Psoas muscle (tissue), 8 donors: Measurements from ENCODE around the gene NOM1. TPM values are rescaled to one million over a fixed set of nuclear protein-coding genes. Genes with fewer than 3 reads are reported as not detected.

Experiments used
- ATAC-seq, 4 donors: fragments of 200-7000 bp; cut with Tn5 transposase; one replicate each; pipeline ENCODE4 v1.9.1; 2020; ENCODE audit warnings: moderate library complexity in 3 of 4, mild to moderate bottlenecking in 2 of 4
- DNase-seq, 2 donors: peaks; one replicate each; pipeline ENCODE4 v3.0.0-alpha.2; 2020
- H3K27ac ChIP-seq: fragments of 200-600 bp; one replicate; pipeline ENCODE4 v1.8.0; 2022
- H3K27me3 ChIP-seq, 3 donors: fragments of 200-600 bp in 1 of 3; one replicate each; pipeline versions ENCODE4 v1.6.1 to v1.8.0; 2013 to 2022; ENCODE audit warnings: low read length in 2 of 3, mild to moderate bottlenecking in 2 of 3, moderate library complexity in 1 of 3; ENCODE audit not compliant: insufficient read depth in 3 of 3
- H3K36me3 ChIP-seq, 2 donors: fragments of 200-600 bp in 1 of 2; one replicate each; pipeline versions ENCODE4 v1.6.1 to v1.8.0; 2013 to 2022; ENCODE audit warnings: low read depth in 1 of 2, mild to moderate bottlenecking in 1 of 2, moderate library complexity in 1 of 2; ENCODE audit not compliant: insufficient read depth in 1 of 2
- H3K4me1 ChIP-seq: fragments of 200-600 bp; one replicate; pipeline ENCODE4 v1.8.0; 2022
- H3K4me3 ChIP-seq: fragments of 200-600 bp; one replicate; pipeline ENCODE4 v1.8.0; 2022; ENCODE audit warnings: mild to moderate bottlenecking
- H3K9me3 ChIP-seq: fragments of 200-600 bp; one replicate; pipeline ENCODE4 v1.8.0; 2022
- CTCF ChIP-seq: fragments of 200-600 bp; IDR thresholded peaks from one replicate; pipeline ENCODE4 v1.8.0; 2022; ENCODE audit warnings: antibody characterized with exemption
- WGBS, 3 donors: extraction: QIAGEN DNeasy Blood & Tissue Kit; methylation state at CpG; one replicate each; pipeline versions ENCODE4 v1.1.6 to v1.1.7; 2013; 5-methylcytosine and 5-hydroxymethylcytosine counted together
- intact Hi-C, 2 donors: fragments of 100-400 bp; cut with DNase I; formaldehyde crosslinking; loops; one replicate each; pipeline versions ENCODE4 v1.11.0 to v1.14.2; 2022
- polyA plus RNA-seq, 3 donors: library from polyadenylated mRNA; stranded (reverse); fragments of 200-250 nt; gene quantifications; one replicate each; pipeline ENCODE4 v1.2.3, GENCODE V29; 2013
- total RNA-seq, 4 donors: library from RNA; stranded (reverse); fragmentation: NEBNext Ultra II Directional in 2 of 4; extraction: Animal tissue kit (Norgen Biotek cat#: 25700) in 2 of 4; gene quantifications; one replicate each; pipeline versions ENCODE4 v1.2.1 to v1.2.4, GENCODE V29; 2021 to 2023
- donor health status: healthy with polysubstance abuse.
- donor health status: DM: no; HTN: no; CAD: no; lungs with moderate emphysema.
- donor health status: Bipolar disorder and iron deficiency.
- donor health status: healthy.
- donor health status: DM: yes; HTN: yes; CAD: no.
- donor health status: DM: no; HTN: no; CAD: no.
- donor health status: DM: no; HTN: no; CAD: no.
- donor health status: DM: yes; HTN: yes; CAD: no.

NOM1 gene
- total and polyA plus RNA-seq, 7 donors, result 8.2 to 20.5 (median 14.7) TPM

DNA sequence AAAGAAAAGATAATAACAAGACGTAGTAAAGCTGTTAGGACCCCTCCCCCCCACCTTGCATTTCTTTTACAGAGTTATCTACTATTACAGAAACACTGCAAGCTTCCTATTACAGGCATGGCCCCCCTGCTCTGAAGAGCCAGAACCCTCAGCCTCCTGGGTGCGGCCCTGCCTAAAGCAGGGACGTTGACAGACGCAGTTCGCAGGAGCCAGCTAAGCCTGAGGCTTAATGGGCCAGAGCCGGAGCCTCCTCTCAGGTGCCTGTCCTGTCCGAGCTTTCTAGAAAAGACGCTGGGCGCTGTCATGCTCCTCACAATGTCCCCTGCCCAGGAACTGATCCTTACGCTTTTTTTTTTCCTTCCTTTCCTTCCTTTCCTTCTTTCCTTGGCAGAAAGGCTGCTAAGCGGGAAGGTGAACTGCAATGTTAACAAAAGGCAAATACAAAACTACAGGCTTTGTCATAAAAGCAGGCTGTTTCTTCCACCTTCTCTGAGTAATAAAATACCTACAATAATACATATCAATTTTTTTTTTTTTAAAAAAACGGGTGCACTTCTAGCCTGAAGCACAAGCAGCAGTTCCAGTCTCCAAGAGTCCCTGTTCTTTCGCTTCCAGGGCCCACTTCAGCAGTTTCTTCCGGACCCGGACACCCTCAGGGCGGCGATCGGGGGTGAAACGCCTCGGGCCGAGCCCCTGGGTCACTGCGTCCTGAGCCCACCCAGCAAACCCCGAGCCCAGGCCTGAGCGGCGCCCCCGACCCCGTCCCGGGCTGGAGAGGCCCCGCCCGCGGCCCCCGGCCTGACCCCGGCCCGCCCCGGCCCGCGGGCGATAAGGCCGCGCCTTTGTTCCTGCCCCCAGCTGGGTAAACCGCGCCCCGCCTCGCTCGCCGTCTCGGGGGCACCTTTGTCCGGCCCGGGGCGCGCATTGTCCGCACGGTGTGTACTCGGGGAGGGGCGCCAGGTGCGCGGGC lies 49.8 kb downstream of the NOM1 start:
- H3K27me3 ChIP-seq, result peaks cover 0 to 90% (median 33%) of the 10 kb centered on the region in 3 donors
- ATAC-seq (no peak), DNase-seq (no peak)
- WGBS, 3 donors, result 18 to 24% (median 23%) methylated on average over 39 to 57 of the region's 57 CpGs
- H3K9me3 ChIP-seq, result no peaks in the 10 kb centered on the region
- intact Hi-C loops, result no loop called here
- TF ChIP-seq CTCF, result no peak
- no peak overlapping the region for H3K27ac ChIP-seq
- H3K4me1 ChIP-seq, result peaks cover 20% of the 10 kb centered on the region
- peak overlapping the region; percentile 52 for H3K4me3 ChIP-seq
- no peaks in the 10 kb centered on the region for H3K36me3 ChIP-seq

DNA sequence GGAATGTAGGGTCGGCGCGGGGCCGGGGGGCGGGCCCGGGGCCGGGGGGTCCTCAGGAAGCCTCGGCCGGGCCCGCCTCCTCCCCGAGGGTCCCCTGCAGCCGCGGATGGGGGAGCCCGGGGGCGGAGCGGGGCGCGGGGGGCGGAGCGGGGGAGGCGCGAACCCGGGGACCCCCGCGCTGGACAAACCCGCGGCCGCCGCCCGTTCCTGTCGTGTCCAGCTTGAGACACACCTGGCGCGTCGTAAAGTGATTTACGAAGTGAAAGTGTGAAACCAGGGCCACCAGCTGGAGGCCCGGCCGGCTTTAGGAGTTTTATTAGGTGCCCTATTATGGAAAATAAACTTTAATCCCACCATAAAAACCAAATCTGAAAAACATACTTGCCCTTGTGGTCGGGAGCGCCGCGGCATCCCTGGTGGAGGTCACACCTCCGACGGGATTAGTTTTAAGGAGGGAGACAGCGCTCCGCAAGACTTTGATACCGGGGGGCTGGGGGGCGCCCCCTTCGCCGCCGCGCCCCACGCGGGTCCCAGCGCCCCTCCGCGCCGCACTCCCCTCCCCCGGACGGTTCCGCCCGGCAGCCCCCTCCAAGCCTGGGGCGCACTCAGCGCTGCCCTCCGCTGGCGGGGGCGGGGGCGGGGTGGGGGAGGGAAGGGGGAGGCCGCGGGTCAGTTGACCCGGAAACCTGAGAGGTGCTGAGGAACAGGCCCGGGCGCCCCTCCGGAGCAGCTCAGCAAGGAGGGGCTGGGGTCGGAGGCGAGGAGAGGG lies 50.6 kb downstream of the NOM1 start:
- Histone ChIP-seq H3K9me3 (no peaks in the 10 kb centered on the region), H3K27ac (no peak overlapping the region), H3K27me3 (peaks cover 0 to 93% (median 39%) of the 10 kb centered on the region in 3 donors), H3K4me3 (peak overlapping the region; percentile 52), H3K4me1 (peaks cover 28% of the 10 kb centered on the region), H3K36me3 (no peaks in the 10 kb centered on the region)
- TF ChIP-seq CTCF, result no peak
- ATAC-seq (no peak), DNase-seq (no peak)
- WGBS, 3 donors, result 0 to 1% (median 1%) methylated on average over 49 to 75 of the region's 75 CpGs
- intact Hi-C loops, result no loop called here

DNA sequence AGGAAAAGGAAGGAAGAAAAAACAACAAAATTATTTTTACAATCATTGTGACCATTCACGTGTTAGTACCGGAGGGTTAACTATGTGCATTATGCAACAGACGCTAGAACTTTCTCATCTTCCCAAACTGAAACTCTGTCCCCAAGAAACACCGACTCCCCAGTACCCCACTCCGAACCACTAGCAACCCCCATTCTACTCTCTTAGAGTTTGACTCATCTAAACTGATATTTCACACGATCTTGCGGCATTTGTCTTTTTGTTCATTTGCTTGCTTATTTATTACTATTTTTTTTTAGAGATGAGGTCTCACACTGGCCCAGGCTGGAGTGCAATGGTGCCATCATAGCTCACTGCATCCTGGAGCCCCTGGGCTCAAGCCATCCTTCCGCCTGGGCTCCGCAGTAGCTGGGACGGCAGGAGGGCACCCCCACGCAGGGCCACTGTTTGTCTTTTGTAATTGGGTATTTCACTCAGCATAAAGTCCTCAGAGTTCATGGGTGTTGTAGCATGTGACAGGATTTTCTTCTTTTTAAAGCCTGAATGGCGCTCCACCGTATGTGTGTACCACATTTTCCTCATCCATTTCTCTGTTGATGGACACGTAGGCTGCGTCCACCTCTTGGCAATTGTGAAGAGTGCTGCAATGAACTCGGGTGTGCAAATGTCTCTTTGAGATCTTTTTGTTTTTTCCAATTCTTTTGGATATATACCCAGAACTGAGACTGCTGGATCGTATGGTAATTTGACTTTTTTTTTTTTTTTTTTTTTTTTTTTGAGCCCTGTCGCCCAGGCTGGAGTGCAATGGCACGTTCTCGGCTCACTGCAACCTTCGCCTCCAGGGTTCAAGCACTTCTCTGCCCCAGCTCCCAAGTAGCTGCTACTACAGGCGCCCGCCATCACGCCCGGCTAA lies 51.5 kb downstream of the NOM1 start:
- WGBS, 3 donors, result 9 to 12% (median 9%) methylated on average over 25 of the region's 25 CpGs
- no peaks in the 10 kb centered on the region for H3K36me3 ChIP-seq
- H3K27ac ChIP-seq, result no peak overlapping the region
- intact Hi-C loops, result no loop called here
- no peak for DNase-seq
- peaks cover 30% of the 10 kb centered on the region for H3K4me1 ChIP-seq
- peak overlapping the region; percentile 52 for H3K4me3 ChIP-seq
- no peak for ATAC-seq
- H3K27me3 ChIP-seq, result peaks cover 0 to 99% (median 44%) of the 10 kb centered on the region in 3 donors
- H3K9me3 ChIP-seq, result no peaks in the 10 kb centered on the region
- TF ChIP-seq CTCF, result no peak
